Suprapubic skin (tissue), 4 donors: Measurements from ENCODE around the gene AVP. TPM values are rescaled to one million over a fixed set of nuclear protein-coding genes. Genes with fewer than 3 reads are reported as not detected.

ENCODE experiments used
- DNase-seq, 2 donors: peaks; one replicate each; pipeline ENCODE4 v3.0.0-alpha.2; 2019; ENCODE audit warnings: low spot score in 2 of 2
- H3K27ac ChIP-seq: fragments of 200-600 bp; sonication (generic); one replicate; pipeline ENCODE4 v1.5.1; 2019
- H3K27me3 ChIP-seq: fragments of 200-600 bp; sonication (generic); one replicate; pipeline ENCODE4 v1.5.1; 2019
- H3K36me3 ChIP-seq: fragments of 200-600 bp; sonication (generic); one replicate; pipeline ENCODE4 v1.5.1; 2019
- H3K4me1 ChIP-seq: fragments of 200-600 bp; sonication (generic); one replicate; pipeline ENCODE4 v1.5.1; 2019
- H3K4me3 ChIP-seq: fragments of 200-600 bp; sonication (generic); one replicate; pipeline ENCODE4 v1.5.1; 2019; ENCODE audit warnings: mild to moderate bottlenecking
- H3K9me3 ChIP-seq: fragments of 200-600 bp; sonication (generic); one replicate; pipeline ENCODE4 v1.5.1; 2019
- CTCF ChIP-seq, 2 donors: fragments of 200-600 bp in 1 of 2; fragments of 450-650 bp in 1 of 2; sonication (generic) in 1 of 2; IDR thresholded peaks; one replicate each; pipeline ENCODE4 v1.5.1; 2016 to 2019; ENCODE audit warnings: antibody characterized with exemption in 2 of 2, mild to moderate bottlenecking in 1 of 2, moderate library complexity in 1 of 2
- EP300 ChIP-seq: sonication (generic); formaldehyde crosslinking; IDR thresholded peaks from one replicate; pipeline ENCODE4 v1.6.1; 2017; ENCODE audit warnings: antibody characterized with exemption
- POLR2A ChIP-seq, 2 donors: fragments of 450-650 bp; IDR thresholded peaks; one replicate each; pipeline ENCODE4 v1.6.1; 2017; ENCODE audit warnings: antibody characterized with exemption in 2 of 2, mild to moderate bottlenecking in 2 of 2, moderate library complexity in 2 of 2
- POLR2AphosphoS5 ChIP-seq, 3 donors: sonication (generic); formaldehyde crosslinking; IDR thresholded peaks; one replicate each; pipeline ENCODE4 v1.6.1; 2017; ENCODE audit warnings: antibody characterized with exemption in 3 of 3
- WGBS: methylation state at CpG from one replicate; pipeline ENCODE4 v1.1.5; 2018; 5-methylcytosine and 5-hydroxymethylcytosine counted together
- total RNA-seq, 4 donors: library from RNA; depleted of rRNA; stranded (reverse); fragments of >200 nt; gene quantifications; one replicate each; pipeline ENCODE4 v1.1.0, GENCODE V29; 2016

Gene AVP
- total RNA-seq, 4 donors from 2014 or later, result not detected

- DNase-seq, result no peak
- H3K4me1 ChIP-seq, result no peaks in the 10 kb centered on the region
- no peaks in the 10 kb centered on the region for H3K27me3 ChIP-seq
- TF ChIP-seq POLR2AphosphoS5 (IDR thresholded peaks at IDR 0.05), result no peak
- no peak for TF ChIP-seq CTCF (IDR thresholded peaks at IDR 0.05)
- TF ChIP-seq POLR2A (IDR thresholded peaks at IDR 0.05), result no peak
- no peak for TF ChIP-seq EP300
- no peaks in the 10 kb centered on the region for H3K36me3 ChIP-seq
- H3K4me3 ChIP-seq, result no peak overlapping the region
- no peaks in the 10 kb centered on the region for H3K9me3 ChIP-seq
- WGBS, result 77% methylated on average over 7 of the region's 7 CpGs
- H3K27ac ChIP-seq, result no peak overlapping the region
Observed at GRCh38 chr20:3100480-3100879, 16.0 kb upstream of the AVP start.

- DNase-seq, result no peak
- H3K4me3 ChIP-seq, result no peak overlapping the region
- H3K27ac ChIP-seq, result no peak overlapping the region
- H3K4me1 ChIP-seq, result peaks cover 12% of the 10 kb centered on the region
- H3K27me3 ChIP-seq, result peaks cover 40% of the 10 kb centered on the region
- no peaks in the 10 kb centered on the region for H3K36me3 ChIP-seq
- H3K9me3 ChIP-seq, result no peaks in the 10 kb centered on the region
- WGBS, result 86% methylated on average over 12 of the region's 13 CpGs
- TF ChIP-seq POLR2A (IDR thresholded peaks at IDR 0.05) (no peak), EP300 (no peak), CTCF (IDR thresholded peaks at IDR 0.05) (no peak), POLR2AphosphoS5 (IDR thresholded peaks at IDR 0.05) (no peak)
Observed at GRCh38 chr20:3094848-3095629, 10.5 kb upstream of the AVP start.

- Histone ChIP-seq H3K27me3 (peaks cover 43% of the 10 kb centered on the region), H3K9me3 (no peaks in the 10 kb centered on the region), H3K27ac (no peak overlapping the region), H3K4me1 (peaks cover 12% of the 10 kb centered on the region), H3K4me3 (no peak overlapping the region), H3K36me3 (no peaks in the 10 kb centered on the region)
- no peak for TF ChIP-seq CTCF (IDR thresholded peaks at IDR 0.05)
- 66% methylated on average over 7 of the region's 10 CpGs for WGBS
- no peak for DNase-seq
Observed at GRCh38 chr20:3093861-3094361, 9.4 kb upstream of the AVP start.

- Histone ChIP-seq H3K4me3 (peak overlapping the region; percentile 43), H3K27me3 (peaks cover 43% of the 10 kb centered on the region), H3K9me3 (no peaks in the 10 kb centered on the region), H3K4me1 (peaks cover 12% of the 10 kb centered on the region), H3K36me3 (no peaks in the 10 kb centered on the region), H3K27ac (no peak overlapping the region)
- DNase-seq, result no peak
- 12% methylated on average over 37 of the region's 81 CpGs for WGBS
- TF ChIP-seq CTCF (IDR thresholded peaks at IDR 0.05) (no peak), EP300 (no peak), POLR2A (IDR thresholded peaks at IDR 0.05) (no peak), POLR2AphosphoS5 (IDR thresholded peaks at IDR 0.05) (no peak)
Observed at GRCh38 chr20:3092611-3093379, 8.3 kb upstream of the AVP start.

- no peaks in the 10 kb centered on the region for H3K9me3 ChIP-seq
- TF ChIP-seq CTCF (IDR thresholded peaks at IDR 0.05) (no peak), POLR2AphosphoS5 (IDR thresholded peaks at IDR 0.05) (no peak), EP300 (no peak), POLR2A (IDR thresholded peaks at IDR 0.05) (no peak)
- no peak overlapping the region for H3K4me3 ChIP-seq
- WGBS, result 23% methylated on average over 1 of the region's 1 CpG
- no peaks in the 10 kb centered on the region for H3K36me3 ChIP-seq
- H3K27me3 ChIP-seq, result peaks cover 43% of the 10 kb centered on the region
- no peak overlapping the region for H3K27ac ChIP-seq
- H3K4me1 ChIP-seq, result peaks cover 12% of the 10 kb centered on the region
- DNase-seq, result no peak
Observed at GRCh38 chr20:3090565-3090964, 6.0 kb upstream of the AVP start.
